ENCODE measurements around the gene BHLHE23.

Gene BHLHE23

DNA sequence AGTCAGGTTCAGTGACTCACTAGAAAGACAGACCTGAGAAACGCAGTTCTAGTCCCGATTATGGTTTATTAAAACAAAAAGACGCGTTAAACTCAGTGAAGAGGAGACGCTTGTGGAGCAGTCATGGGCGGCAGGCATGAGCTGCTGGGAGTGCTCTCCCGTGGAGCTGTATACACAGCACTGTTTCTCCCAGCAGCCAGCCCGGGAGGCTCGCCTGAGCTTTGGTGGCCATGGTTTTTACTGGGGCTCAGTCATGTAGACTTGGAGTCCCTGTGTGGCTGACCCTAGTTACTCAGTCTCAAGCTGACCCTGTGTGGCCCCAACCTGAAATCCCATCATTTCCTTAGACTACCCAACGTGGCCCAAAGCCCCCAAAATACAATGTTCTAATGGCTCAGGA is 41.2 kb upstream of the BHLHE23 start:
- H3K4me3 ChIP-seq (replicated peaks; ENCODE audit: low read depth, low read length) = no peak overlapping the region
- no peak for TF ChIP-seq CTCF (IDR thresholded peaks at IDR 0.05; ENCODE audit: low read depth, low read length, missing control alignments)
- DNase-seq (ENCODE audit: extremely low read depth, low read depth) = no peak

- TF ChIP-seq CTCF (IDR thresholded peaks at IDR 0.05; ENCODE audit: low read depth, low read length, missing control alignments) = no peak
- DNase-seq (ENCODE audit: extremely low read depth, low read depth) = no peak
- H3K4me3 ChIP-seq (replicated peaks; ENCODE audit: low read depth, low read length) = no peak overlapping the region
Observed at GRCh38 chr20:63047267-63047666, 40.5 kb upstream of the BHLHE23 start.

DNA sequence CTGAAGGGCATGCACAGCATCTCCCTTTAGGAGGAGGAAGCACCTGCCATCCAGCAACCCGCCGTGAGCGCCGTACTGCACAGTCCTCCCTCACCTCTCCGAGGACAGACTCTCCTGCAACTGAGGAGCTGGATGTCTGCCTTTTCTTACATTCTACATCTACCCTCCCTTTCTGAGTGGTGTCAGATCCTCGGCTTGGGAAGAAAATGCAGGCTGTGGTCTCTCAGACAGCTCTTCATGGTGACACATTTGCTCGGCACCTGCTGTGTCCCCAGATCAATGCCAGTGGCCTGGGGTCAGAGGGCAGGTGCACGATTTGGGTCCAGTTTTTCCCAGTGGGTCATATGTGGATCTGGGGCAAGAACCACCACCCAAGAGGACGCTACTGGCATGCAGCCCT is 40.1 kb upstream of the BHLHE23 start:
- H3K4me3 ChIP-seq (replicated peaks; ENCODE audit: low read depth, low read length) = no peak overlapping the region
- no peak for DNase-seq (ENCODE audit: extremely low read depth, low read depth)
- TF ChIP-seq CTCF (IDR thresholded peaks at IDR 0.05; ENCODE audit: low read depth, low read length, missing control alignments) = no peak

DNA sequence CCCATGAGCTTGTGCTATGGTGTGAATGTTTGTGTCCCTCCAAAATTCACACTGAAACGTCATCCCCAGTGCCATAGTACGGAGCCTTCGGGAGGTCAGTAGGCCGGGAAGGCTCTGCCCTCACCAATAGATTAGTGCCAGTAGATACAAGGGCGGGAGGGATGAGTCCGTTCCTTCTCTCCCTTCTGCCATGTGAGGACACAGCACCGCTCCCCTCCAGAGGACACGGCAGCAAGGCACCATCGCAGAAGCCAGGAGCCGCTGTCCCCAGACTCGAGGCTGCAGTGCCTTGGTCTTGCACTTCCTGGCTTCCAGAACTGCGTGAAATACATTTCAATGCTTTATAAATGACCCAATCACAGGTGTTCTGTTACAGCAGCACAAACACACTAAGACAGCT is 39.2 kb upstream of the BHLHE23 start:
- TF ChIP-seq CTCF (IDR thresholded peaks at IDR 0.05; ENCODE audit: low read depth, low read length, missing control alignments) = no peak
- H3K4me3 ChIP-seq (replicated peaks; ENCODE audit: low read depth, low read length) = no peak overlapping the region

DNA sequence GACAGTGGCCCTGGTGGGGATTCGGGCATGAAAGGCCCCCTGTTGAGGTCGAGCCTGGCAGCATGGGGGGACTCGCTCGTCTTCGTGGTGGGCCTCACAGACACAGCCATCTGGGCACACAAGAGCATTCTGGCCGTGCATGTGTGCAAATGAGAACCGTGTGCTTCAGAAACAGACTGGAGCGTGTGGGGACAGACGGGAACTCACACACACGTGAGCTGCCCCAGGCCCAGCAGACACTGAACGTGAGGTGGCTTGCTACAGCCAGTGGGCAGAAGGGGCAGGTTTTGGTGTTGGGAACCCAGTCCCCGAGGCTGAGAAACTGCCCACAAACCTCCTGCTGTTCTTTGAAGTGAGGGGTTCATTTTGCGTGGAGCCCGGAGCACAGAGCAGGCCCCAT is 38.6 kb upstream of the BHLHE23 start:
- H3K4me3 ChIP-seq (replicated peaks; ENCODE audit: low read depth, low read length) = no peak overlapping the region
- TF ChIP-seq CTCF (IDR thresholded peaks at IDR 0.05; ENCODE audit: low read depth, low read length, missing control alignments) = no peak
- DNase-seq (ENCODE audit: extremely low read depth, low read depth) = no peak

More for the DNA sequence above, 39.2 kb upstream of the BHLHE23 start:
- no peak for DNase-seq (ENCODE audit: extremely low read depth, low read depth)

- DNase-seq (ENCODE audit: extremely low read depth, low read depth) = no peak
- no peak overlapping the region for H3K4me3 ChIP-seq (replicated peaks; ENCODE audit: low read depth, low read length)
- no peak for TF ChIP-seq CTCF (IDR thresholded peaks at IDR 0.05; ENCODE audit: low read depth, low read length, missing control alignments)
Observed at GRCh38 chr20:63044605-63045004, 37.8 kb upstream of the BHLHE23 start.

- no peak overlapping the region for H3K4me3 ChIP-seq (replicated peaks; ENCODE audit: low read depth, low read length)
- DNase-seq (ENCODE audit: extremely low read depth, low read depth) = no peak
- TF ChIP-seq CTCF (IDR thresholded peaks at IDR 0.05; ENCODE audit: low read depth, low read length, missing control alignments) = no peak
Observed at GRCh38 chr20:63044204-63044600, 37.4 kb upstream of the BHLHE23 start.

Data from HFF-Myc (cell line).